HAP-1 (cell line): Measurements from ENCODE around the gene POLR1A.
A peak's percentile ranks its signal among the peaks of the same experiment; 100 is the strongest.

Source experiments
- DNase-seq, 2 experiments: peaks; one replicate each; pipeline ENCODE4 v3.0.0-alpha.2; 2016 to 2020; ENCODE audit warnings: low spot score in 2 of 2
- H3K27me3 ChIP-seq: fragments of 250-450 bp; sonication (Bioruptor Pico); 2 replicates; pipeline ENCODE4 v1.5.1; 2020; ENCODE audit warnings: low read depth, mild to moderate bottlenecking, moderate library complexity
- H3K36me3 ChIP-seq: fragments of 250-450 bp; sonication (Bioruptor Pico); replicated peaks from 2 replicates; pipeline ENCODE4 v1.5.1; 2020; ENCODE audit warnings: mild to moderate bottlenecking
- H3K4me1 ChIP-seq: fragments of 250-450 bp; sonication (Bioruptor Pico); 2 replicates; pipeline ENCODE4 v1.5.1; 2020; ENCODE audit warnings: mild to moderate bottlenecking
- H3K4me3 ChIP-seq: fragments of 250-450 bp; sonication (Bioruptor Pico); 2 replicates; pipeline ENCODE4 v1.5.1; 2020; ENCODE audit warnings: mild to moderate bottlenecking, moderate library complexity
- H3K9me3 ChIP-seq: fragments of 250-450 bp; sonication (Bioruptor Pico); 2 replicates; pipeline ENCODE4 v1.5.1; 2020; ENCODE audit warnings: mild to moderate bottlenecking, moderate library complexity
- in situ Hi-C: fragments of 300-500 bp; cut with MboI; formaldehyde crosslinking; loops from 3 replicates; pipeline ENCODE4 v1.14.3; 2020; ENCODE audit warnings: low sequenced_read_pairs, inconsistent platforms, mixed read lengths

Gene POLR1A

DNA sequence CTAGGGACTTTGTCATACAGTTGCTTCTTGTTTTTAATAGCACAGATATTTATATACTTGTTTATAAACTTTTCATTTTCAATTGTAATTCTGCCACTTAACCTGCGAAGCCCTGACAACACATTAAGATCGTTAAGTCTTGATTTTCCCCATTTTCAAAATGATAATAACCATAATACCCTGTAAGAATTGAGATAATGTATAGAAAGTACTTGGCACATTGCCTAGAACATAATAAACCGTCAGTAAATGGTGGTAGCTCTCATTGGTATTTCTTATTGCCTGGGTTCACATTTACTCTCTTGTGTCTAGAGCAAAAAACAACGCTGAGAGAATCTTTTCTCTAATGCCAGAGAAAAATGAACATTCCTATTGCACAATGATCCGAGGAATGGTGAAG lies 19.0 kb upstream of the POLR1A start:
- H3K9me3 ChIP-seq: no peaks in the 10 kb centered on the region
- no peaks in the 10 kb centered on the region for H3K4me1 ChIP-seq
- DNase-seq: no peak
- no peaks in the 10 kb centered on the region for H3K27me3 ChIP-seq
- in situ Hi-C loops: no loop called here
- peaks cover 96% of the 10 kb centered on the region for H3K36me3 ChIP-seq
- H3K4me3 ChIP-seq: no peak overlapping the region

DNA sequence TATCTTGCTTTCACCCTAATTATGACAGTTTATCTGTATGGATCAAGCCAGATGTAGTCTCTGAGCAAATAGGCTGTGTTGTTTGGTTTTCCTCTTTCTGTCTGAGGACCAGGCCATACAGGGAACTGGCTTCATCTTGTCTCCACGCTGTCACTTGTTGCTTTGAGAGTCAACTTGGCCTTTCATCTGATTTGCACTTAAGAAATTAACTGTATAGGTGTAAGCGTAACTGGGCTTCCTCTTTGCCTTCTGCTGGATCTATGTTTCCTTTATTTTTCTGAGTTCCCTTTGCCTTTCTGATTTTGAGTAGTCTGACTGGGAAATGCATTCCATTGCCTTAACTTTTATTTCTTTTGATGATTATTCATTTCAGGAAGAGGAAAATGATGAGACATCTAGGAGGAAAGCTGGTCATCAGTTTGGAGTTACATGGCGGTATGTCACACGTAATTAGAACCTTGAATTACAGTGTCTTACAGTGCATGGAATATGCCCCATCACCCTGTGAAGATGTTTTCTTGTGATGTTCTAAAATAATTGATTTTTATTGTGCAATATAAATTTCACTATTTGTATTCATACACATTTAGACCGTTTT lies 17.7 kb upstream of the POLR1A start:
- no peak for DNase-seq
- Histone ChIP-seq H3K4me1 (no peaks in the 10 kb centered on the region), H3K9me3 (no peaks in the 10 kb centered on the region), H3K4me3 (no peak overlapping the region), H3K36me3 (peaks cover 96% of the 10 kb centered on the region), H3K27me3 (no peaks in the 10 kb centered on the region)
- in situ Hi-C loops: no loop called here

DNA sequence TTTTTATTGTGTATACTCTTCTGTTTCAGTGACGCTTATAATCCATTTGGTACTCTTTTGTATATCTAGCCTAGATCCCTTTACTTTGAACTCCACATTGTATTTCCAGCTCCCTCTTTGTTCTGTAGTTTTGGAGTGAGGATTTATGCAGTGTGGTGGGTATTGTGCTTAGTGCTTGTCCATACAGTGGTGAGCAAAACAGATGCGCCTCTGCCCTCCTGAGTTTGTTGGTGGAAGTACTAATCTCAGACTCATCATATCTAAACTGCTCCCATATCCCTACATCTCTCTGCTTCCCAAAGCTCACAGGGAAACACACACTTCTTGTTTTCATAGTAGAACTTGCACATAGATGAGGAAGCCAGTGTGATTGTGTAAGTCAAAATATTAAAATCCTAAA lies 12.4 kb upstream of the POLR1A start:
- in situ Hi-C loops: no loop called here
- Histone ChIP-seq H3K4me1 (peaks cover 16% of the 10 kb centered on the region), H3K36me3 (peaks cover 88% of the 10 kb centered on the region), H3K27me3 (no peaks in the 10 kb centered on the region), H3K9me3 (no peaks in the 10 kb centered on the region), H3K4me3 (no peak overlapping the region)
- peak in 1 of 2 experiments; percentile 25 for DNase-seq

DNA sequence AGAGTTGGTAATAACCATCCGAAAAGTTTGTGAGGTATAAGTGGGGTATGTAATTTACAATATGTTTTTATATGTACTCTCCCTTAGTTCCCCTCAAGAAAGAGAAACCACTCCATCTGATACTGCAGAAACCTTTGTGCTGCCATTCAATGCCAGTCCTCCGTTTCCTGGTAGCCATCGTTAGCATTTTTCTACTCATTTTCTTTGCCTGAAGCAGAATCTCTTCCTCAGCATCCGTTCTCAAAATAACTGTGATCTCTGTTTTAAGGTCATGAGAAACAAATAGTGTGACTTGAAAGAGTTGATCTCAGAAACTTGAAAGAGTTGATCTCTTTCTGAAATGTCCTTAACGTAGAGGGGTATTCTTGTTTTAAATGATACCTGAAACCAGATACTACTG lies 1.3 kb upstream of the POLR1A start:
- Histone ChIP-seq H3K4me3 (peak overlapping the region; percentile 77), H3K9me3 (no peaks in the 10 kb centered on the region), H3K27me3 (no peaks in the 10 kb centered on the region), H3K36me3 (peaks cover 55% of the 10 kb centered on the region), H3K4me1 (peaks cover 7% of the 10 kb centered on the region)
- DNase-seq: peak in 1 of 2 experiments; percentile 13
- in situ Hi-C loops: no loop called here

DNA sequence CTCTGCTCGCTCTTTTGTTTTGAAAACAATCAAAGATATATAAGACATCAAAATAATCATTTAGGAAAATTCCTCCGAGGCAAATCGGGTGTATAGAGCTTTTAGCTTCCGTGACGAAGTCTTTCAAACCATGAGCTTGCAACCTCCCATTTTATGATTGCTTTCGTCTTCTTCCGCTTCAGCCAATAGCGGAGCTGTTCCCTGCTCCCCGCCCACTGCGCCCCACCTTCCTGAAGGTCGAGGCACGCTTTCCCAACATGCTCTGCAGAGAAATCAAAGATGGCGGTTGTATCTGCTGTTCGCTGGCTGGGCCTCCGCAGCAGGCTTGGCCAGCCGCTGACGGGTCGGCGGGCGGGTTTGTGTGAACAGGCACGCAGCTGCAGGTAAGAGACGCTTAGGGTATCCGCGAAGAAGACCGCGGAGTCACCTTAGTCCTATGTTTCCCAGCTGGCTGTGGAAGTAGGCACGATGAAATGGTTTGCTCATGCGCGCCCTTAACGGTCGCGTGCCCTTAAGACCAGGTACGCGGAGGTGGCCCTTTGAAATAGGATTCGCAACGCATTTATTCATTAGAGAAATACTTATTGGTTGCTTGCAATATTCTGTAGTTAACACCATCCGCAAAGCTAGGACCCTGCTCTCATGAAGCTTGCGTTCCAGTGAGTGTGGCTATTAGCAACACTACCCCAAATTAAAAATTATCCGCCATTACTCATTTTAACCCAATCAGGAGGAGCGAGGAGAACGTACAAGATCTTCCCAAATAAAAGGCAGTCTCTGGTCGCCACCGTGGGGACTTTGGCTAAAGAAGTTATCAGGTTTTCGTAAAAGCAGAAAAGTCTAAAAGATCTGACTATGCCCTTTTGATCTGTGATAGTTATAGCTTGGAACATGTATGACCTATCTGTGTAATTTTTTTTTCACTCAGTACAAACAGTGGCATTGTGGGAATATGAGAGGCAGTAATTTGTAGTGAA lies 571 bp upstream of the POLR1A start, which contains the start of gene PTCD3:
PTCD3 (plus strand) TSS at position 267 of the 977 bp plus-strand sequence; CDS start at position 280, 13 bp downstream.
- no peaks in the 10 kb centered on the region for H3K27me3 ChIP-seq
- in situ Hi-C loops: no loop called here
- H3K9me3 ChIP-seq: no peaks in the 10 kb centered on the region
- H3K36me3 ChIP-seq: peaks cover 57% of the 10 kb centered on the region
- peaks cover 7% of the 10 kb centered on the region for H3K4me1 ChIP-seq
- DNase-seq: peak; percentile 96
- H3K4me3 ChIP-seq: peak within 1 kb of the TSS; percentile 77

DNA sequence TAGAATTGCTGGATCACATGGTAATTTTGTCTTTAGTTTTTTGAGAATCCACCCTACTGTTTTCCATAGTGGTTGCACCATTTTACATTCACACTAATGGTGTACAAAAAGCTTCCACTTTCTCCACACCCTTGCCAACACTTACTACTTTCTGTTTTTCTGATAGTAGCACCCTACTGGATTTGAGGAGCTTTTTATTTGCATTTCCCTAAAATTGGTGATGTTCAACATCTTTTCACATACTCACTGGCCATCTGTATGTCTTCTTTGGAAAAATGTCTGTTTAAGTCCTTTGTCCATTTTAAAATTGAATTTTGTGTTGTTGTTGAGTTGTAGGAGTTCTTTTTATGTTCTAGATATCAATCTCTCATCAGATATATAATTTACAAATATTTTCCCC lies 3.5 kb downstream of the POLR1A start:
- in situ Hi-C loops: no loop called here
- Histone ChIP-seq H3K4me1 (peaks cover 3% of the 10 kb centered on the region; the same call in 1 of the 2 replicates), H3K4me3 (no peak overlapping the region), H3K27me3 (no peaks in the 10 kb centered on the region), H3K36me3 (peaks cover 62% of the 10 kb centered on the region), H3K9me3 (no peaks in the 10 kb centered on the region)
- no peak for DNase-seq

DNA sequence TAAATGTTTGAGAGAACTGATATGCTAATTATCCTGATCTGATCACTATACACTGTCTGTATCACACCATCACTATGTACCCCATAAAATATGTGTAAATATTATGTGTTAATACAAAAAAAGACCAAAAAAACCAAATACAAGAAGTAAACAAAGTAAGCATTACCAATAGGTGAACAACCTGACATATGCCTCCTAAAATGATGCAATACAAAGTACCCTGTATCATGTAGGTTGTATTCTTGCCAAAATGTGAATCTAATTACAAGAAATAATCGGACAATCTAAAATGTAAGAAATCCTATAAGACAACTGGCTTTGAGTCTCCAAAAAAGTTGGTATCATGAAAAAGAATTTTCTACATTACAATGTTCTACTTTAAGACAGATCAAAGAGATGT lies 7.8 kb downstream of the POLR1A start:
- in situ Hi-C loops: no loop called here
- no peak for DNase-seq
- Histone ChIP-seq H3K27me3 (no peaks in the 10 kb centered on the region), H3K4me1 (peaks cover 4% of the 10 kb centered on the region; the same call in 1 of the 2 replicates), H3K36me3 (peaks cover 77% of the 10 kb centered on the region), H3K9me3 (no peaks in the 10 kb centered on the region), H3K4me3 (no peak overlapping the region)

DNA sequence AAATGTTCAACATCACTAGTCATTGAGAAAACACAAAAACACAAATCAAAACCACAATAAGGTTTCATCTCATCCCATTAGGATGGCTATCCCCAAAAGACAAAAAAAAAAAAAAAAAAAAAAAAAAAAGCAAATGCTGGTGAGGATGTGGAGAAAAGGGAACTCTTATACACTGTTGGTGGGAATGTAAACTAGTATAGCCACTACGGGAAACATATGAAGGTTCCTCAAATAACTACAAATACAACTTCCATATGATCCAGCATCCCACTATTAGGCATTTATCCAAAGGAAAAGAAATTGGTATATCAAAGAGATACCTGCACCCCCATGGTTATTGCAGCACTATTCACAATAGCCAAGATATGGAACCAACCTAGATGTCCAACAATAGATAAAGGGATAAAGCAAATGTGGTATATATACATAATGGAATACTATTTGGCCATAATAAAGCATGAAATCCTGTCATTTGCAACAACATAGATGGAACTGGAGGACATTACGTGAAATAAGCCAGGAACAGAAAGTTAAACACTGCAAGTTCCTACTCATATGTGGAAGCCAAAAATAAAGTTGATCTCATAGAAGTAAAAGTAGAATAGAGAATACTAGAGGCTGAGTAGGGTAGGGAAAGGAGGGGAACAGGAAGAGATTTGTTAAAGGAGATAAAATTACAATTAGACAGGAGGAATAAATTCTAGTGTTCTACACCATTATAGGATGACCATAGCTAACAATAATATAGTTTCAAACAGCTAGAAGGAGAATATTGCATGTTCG lies 8.4 kb downstream of the POLR1A start:
- peaks cover 75% of the 10 kb centered on the region for H3K36me3 ChIP-seq
- H3K9me3 ChIP-seq: no peaks in the 10 kb centered on the region
- no peak overlapping the region for H3K4me3 ChIP-seq
- DNase-seq: no peak
- in situ Hi-C loops: no loop called here
- no peaks in the 10 kb centered on the region for H3K27me3 ChIP-seq
- H3K4me1 ChIP-seq: peaks cover 4% of the 10 kb centered on the region; the same call in 1 of the 2 replicates

DNA sequence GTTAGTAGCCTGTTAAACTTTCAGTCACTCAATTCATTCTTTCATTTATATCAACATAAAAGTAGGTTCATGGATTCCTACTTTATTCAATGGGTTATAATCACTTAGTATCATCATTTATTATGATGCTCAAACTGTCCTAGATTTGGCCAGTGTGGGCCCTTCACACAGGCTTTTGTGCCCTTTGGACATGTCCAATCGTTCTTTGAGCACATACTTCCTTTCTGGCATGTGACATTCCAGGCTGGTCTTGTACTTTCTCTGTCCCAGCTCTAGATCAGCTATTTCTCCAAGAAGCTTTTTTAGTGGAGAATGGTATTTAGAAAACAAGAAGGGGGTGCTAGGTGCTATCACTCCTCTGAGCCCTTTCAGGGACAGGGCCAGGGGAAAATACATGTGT lies 11.5 kb downstream of the POLR1A start:
- H3K4me3 ChIP-seq: no peak overlapping the region
- H3K36me3 ChIP-seq: peaks cover 67% of the 10 kb centered on the region
- in situ Hi-C loops: no loop called here
- no peaks in the 10 kb centered on the region for H3K27me3 ChIP-seq
- H3K4me1 ChIP-seq: peaks cover 4% of the 10 kb centered on the region; the same call in 1 of the 2 replicates
- DNase-seq: no peak
- no peaks in the 10 kb centered on the region for H3K9me3 ChIP-seq

DNA sequence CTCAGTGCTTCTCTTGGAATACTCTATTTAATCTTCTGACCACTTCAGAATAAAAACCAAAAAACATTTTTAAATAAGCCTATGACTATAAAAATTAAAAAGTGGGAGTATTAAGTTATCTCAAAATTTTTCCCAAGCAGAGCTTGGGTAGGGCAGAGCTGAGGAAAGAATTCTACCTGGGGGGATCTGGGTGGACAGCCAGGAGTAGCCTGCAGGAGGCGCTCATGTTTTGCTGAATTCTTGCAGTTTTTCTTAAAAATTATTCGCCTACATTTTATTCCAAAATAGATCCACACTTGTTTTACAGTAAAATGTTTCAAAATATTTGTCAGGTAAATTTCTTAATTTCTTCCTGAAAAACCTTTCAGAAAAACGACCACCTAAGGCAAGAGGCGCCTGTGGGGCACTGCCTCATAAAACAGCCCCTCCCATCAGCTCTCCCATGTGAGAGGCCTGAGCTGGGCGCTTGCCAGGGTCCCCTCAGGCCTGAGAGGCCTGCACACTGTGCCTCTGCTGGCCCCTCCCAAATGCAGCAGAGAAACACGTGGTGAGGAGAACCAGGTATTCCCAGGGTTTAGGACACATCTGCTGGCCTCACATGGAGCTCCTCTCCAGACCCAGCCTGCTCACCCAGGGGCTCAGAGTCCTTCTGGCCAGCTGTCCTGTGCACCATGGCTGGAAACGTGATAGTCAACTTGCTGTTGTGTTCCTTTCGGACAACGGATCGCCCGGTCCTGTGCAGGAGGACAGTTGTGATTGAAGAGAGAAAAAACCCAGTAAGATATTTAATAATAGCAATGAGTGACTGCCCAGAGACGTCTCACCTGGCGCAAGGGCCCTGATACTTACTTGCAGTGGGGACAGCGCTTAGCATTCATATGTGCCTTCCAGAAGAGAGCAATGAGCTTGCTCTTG lies 17.5 kb downstream of the POLR1A start:
- no peaks in the 10 kb centered on the region for H3K4me1 ChIP-seq
- H3K4me3 ChIP-seq: no peak overlapping the region
- H3K27me3 ChIP-seq: no peaks in the 10 kb centered on the region
- in situ Hi-C loops: no loop called here
- DNase-seq: peak in 1 of 2 experiments; percentile 27
- peaks cover 69% of the 10 kb centered on the region for H3K36me3 ChIP-seq
- H3K9me3 ChIP-seq: no peaks in the 10 kb centered on the region

DNA sequence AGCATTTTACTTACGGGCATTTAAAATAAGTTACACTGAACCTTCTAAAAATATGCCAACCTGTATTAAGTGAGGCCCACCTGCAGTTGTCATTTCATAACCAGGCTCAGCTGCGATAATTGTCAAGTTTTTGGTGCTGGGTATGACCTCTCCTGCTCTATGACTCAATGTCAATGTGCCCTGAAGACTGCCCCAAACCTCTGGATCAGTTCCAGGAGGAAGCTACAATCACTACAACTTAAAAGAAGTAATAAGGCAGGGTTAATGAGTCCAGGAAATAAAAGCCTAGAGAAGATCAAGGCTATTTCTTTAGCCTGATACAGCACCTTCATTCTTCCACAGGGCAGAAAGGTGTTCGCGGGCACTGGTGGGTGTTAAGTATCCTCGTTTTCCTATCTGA lies 22.9 kb downstream of the POLR1A start:
- H3K27me3 ChIP-seq: no peaks in the 10 kb centered on the region
- no peak overlapping the region for H3K4me3 ChIP-seq
- H3K4me1 ChIP-seq: no peaks in the 10 kb centered on the region
- in situ Hi-C loops: no loop called here
- no peaks in the 10 kb centered on the region for H3K9me3 ChIP-seq
- DNase-seq: no peak
- peaks cover 69% of the 10 kb centered on the region for H3K36me3 ChIP-seq

DNA sequence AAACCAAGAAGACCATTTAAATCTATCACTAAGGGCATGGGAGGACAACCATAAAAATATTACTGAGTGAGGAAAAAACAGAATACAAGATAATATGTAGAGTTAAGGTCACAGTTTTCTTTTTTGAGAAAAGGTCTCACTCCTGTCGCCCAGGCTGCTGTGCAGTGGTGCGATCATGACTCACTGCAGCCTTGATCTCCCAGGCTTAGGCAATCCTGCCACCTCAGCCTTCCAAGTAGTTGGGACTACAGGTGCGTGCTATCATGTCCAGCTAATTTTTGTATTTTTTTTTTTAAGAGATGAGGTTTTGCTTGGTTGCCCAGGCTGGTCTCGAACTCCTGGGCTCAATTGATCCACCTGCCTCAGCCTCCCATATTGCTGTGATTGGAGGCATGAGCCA lies 24.0 kb downstream of the POLR1A start:
- no peak for DNase-seq
- H3K9me3 ChIP-seq: no peaks in the 10 kb centered on the region
- H3K4me3 ChIP-seq: no peak overlapping the region
- in situ Hi-C loops: no loop called here
- peaks cover 66% of the 10 kb centered on the region for H3K36me3 ChIP-seq
- H3K27me3 ChIP-seq: no peaks in the 10 kb centered on the region
- no peaks in the 10 kb centered on the region for H3K4me1 ChIP-seq
